Ascending aorta (tissue), 2 donors: ENCODE data around the gene ATXN10. TPM values are rescaled to one million over a fixed set of nuclear protein-coding genes. Genes with fewer than 3 reads are reported as not detected.

Experiments
- DNase-seq, 2 donors: peaks; one replicate each; pipeline ENCODE4 v3.0.0-alpha.2; 2019; ENCODE audit warnings: low spot score in 2 of 2
- H3K27ac ChIP-seq, 2 donors: fragments of 200-600 bp; sonication (generic); one replicate each; pipeline ENCODE4 v1.5.1; 2016 to 2017; ENCODE audit warnings: mild to moderate bottlenecking in 1 of 2
- H3K27me3 ChIP-seq: fragments of 200-600 bp; sonication (generic); one replicate; pipeline ENCODE4 v1.5.1; 2017
- H3K36me3 ChIP-seq, 2 donors: fragments of 200-600 bp; sonication (generic); one replicate each; pipeline ENCODE4 v1.5.1; 2016
- H3K4me1 ChIP-seq, 2 donors: fragments of 200-600 bp; sonication (generic); one replicate each; pipeline ENCODE4 v1.5.1; 2016 to 2017; ENCODE audit warnings: mild to moderate bottlenecking in 1 of 2
- H3K4me3 ChIP-seq, 2 donors: fragments of 200-600 bp; sonication (generic); one replicate each; pipeline ENCODE4 v1.5.1; 2016 to 2017; ENCODE audit warnings: mild to moderate bottlenecking in 1 of 2
- H3K9me3 ChIP-seq, 2 donors: fragments of 200-600 bp; sonication (generic); one replicate each; pipeline ENCODE4 v1.5.1; 2016
- intact Hi-C: fragments of 100-400 bp; cut with DNase I; formaldehyde crosslinking; loops from one replicate; pipeline ENCODE4 v1.15.1; 2023
- total RNA-seq: library from RNA; depleted of rRNA; stranded (reverse); fragments of >200 nt; gene quantifications from one replicate; pipeline ENCODE4 v1.1.0, GENCODE V29; 2016
- TF ChIP-seq, protein P1 (sequence below), 3 experiments: fragments of 200-600 bp in 2 of 3; fragments of 450-650 bp in 1 of 3; sonication (generic) in 2 of 3; IDR thresholded peaks; one replicate each; pipeline ENCODE4 v1.5.1; 2016 to 2019; ENCODE audit warnings: antibody characterized with exemption in 3 of 3, mild to moderate bottlenecking in 1 of 3, moderate library complexity in 1 of 3

Gene ATXN10
- total RNA-seq, 1 donor from 2014 or later, result 82.1 TPM

DNA sequence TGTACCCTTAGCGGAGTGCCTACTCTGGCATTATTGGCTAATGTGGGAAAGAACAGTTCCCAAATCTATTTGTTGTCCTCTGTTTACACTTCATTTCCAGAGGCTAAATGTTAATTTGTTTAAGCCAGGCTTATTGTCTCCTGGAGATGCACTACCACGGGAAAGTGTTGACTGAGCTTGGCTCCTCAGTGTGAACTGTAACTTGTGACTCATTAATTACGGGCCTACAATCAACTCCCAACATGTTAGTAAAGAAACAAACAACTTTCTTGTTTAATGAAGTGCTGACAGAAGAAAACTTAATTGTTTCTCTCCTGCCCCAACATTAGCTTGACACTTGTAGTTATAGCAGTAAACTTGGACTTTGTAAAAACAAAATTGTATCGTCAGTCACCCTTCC, 130.4 kb downstream of the ATXN10 start:
- intact Hi-C loops, result no loop called here
- Histone ChIP-seq H3K27ac (no peak overlapping the region), H3K4me1 (no peaks in the 10 kb centered on the region)

DNA sequence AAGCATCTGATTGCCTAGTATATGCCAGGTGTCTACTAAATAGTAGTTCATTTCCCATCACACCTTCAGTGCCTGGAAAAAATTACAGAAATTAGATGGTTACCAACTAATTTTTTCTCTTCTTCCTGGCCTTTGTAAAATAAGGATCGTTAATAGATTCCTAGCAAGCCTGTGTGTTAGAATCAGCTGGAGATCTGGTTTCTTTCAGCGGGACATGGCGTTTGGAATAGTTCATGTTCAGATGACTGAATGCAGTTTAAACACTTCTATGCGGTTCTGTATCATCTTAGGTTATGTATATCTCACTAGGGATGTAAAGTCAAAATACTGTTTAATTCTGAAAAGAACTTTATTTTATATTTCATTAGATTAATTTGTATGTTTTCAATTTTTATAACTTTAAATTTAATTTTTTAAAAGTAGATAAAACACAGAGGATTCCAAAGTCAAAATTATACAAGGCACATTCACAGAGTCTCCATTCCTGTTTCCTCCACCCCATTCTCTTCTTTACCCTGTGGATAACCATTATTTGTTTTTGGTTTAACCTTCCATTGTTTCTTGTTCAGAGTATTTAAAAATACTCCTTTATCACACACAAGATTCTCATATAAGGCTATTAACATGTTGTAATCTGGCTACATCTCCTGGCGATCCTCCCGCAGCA, 132.8 kb downstream of the ATXN10 start:
- Histone ChIP-seq H3K27me3 (no peaks in the 10 kb centered on the region), H3K9me3 (no peaks in the 10 kb centered on the region), H3K4me3 (no peak overlapping the region), H3K36me3 (peaks cover 0 to 23% of the 10 kb centered on the region in 2 donors), H3K27ac (no peak overlapping the region), H3K4me1 (no peaks in the 10 kb centered on the region)
- TF ChIP-seq, protein P1, sequence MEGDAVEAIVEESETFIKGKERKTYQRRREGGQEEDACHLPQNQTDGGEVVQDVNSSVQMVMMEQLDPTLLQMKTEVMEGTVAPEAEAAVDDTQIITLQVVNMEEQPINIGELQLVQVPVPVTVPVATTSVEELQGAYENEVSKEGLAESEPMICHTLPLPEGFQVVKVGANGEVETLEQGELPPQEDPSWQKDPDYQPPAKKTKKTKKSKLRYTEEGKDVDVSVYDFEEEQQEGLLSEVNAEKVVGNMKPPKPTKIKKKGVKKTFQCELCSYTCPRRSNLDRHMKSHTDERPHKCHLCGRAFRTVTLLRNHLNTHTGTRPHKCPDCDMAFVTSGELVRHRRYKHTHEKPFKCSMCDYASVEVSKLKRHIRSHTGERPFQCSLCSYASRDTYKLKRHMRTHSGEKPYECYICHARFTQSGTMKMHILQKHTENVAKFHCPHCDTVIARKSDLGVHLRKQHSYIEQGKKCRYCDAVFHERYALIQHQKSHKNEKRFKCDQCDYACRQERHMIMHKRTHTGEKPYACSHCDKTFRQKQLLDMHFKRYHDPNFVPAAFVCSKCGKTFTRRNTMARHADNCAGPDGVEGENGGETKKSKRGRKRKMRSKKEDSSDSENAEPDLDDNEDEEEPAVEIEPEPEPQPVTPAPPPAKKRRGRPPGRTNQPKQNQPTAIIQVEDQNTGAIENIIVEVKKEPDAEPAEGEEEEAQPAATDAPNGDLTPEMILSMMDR (IDR thresholded peaks at IDR 0.05), result no peak
- DNase-seq, result no peak
- intact Hi-C loops, result no loop called here

More for the DNA sequence above, 130.4 kb downstream of the ATXN10 start:
- no peaks in the 10 kb centered on the region for H3K27me3 ChIP-seq
- TF ChIP-seq, protein P1 (IDR thresholded peaks at IDR 0.05), result no peak
- no peaks in the 10 kb centered on the region for H3K9me3 ChIP-seq
- no peak for DNase-seq
- peaks cover 0 to 2% of the 10 kb centered on the region in 2 donors for H3K36me3 ChIP-seq
- H3K4me3 ChIP-seq, result no peak overlapping the region

DNA sequence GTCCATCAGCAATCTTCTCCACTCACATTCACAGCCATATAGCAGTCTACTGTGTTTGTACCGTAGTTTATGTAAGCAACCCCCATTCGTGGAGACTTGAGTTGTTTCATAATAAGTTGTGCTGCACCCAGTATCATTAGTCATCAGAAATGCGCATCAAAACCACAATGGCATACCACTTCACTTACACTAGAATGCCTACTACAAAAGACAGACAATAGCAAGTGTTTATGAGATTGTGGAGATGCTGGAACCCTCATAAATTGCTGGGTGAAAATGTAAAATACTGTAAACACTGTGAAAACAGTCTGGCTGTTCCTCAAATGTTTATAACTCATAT, 133.3 kb downstream of the ATXN10 start:
- no peaks in the 10 kb centered on the region for H3K4me1 ChIP-seq
- H3K27me3 ChIP-seq, result no peaks in the 10 kb centered on the region
- intact Hi-C loops, result no loop called here
- H3K9me3 ChIP-seq, result no peaks in the 10 kb centered on the region
- no peak overlapping the region for H3K4me3 ChIP-seq
- TF ChIP-seq, protein P1 (IDR thresholded peaks at IDR 0.05), result no peak
- DNase-seq, result no peak
- peaks cover 0 to 23% of the 10 kb centered on the region in 2 donors for H3K36me3 ChIP-seq
- H3K27ac ChIP-seq, result no peak overlapping the region

DNA sequence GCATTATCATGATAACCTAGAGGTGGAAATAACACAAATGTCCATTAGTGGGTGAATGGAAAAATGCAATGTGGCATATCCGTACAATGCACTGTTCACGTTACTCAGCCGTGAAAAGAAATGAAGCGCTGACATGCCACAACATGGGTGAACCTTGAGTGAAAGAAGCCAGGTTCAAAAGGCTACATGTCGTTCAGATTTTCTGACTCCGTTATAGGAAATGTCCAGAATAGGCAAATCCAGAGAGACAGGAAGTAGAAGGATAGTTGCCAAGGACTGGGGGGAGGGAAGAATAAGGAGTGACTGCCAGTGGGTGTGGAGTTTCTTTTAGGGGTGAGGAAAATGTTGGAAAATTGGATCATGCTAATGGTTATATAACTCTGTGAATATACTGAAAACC, 133.8 kb downstream of the ATXN10 start:
- Histone ChIP-seq H3K4me3 (no peak overlapping the region), H3K27ac (no peak overlapping the region), H3K4me1 (no peaks in the 10 kb centered on the region), H3K36me3 (peaks cover 0 to 23% of the 10 kb centered on the region in 2 donors), H3K27me3 (no peaks in the 10 kb centered on the region), H3K9me3 (no peaks in the 10 kb centered on the region)
- TF ChIP-seq, protein P1 (IDR thresholded peaks at IDR 0.05), result no peak
- intact Hi-C loops, result no loop called here
- no peak for DNase-seq

DNA sequence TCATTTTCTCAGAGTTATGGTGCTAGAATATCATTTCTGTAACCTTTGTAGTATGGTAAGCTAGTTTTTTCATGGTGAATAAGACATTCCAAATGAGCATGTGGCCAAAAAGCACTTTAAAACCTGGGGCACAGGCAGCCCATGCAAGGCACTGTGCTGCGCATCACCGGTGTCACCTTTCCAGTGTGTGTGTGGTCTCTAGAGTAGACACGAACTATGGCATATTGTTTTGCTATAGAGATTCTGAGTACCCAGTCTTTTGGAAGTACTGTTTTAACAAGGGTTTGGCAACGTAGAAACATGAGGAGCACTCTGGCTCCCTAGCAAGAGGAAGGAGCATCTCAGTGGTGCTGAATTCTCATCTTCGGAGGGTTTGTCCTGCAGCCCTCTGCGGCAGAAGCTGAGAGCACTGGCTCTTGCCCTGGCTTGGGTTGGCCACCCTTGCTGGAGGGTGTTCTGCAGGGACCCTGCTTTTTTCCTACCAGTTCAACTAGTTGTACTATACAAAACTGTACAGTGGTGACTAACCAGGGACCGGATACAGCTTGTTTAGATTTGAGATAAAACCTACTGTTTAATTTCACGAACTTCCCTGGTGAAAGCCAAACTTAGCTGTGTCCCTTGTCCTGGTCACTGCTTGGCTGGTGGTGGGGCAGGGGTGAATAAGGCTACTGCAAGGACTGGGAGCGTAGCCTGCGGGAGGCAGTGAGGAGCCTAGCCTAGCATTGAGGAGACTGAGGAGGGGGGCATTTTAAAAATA, 135.7 kb downstream of the ATXN10 start:
- no peak for DNase-seq
- Histone ChIP-seq H3K9me3 (no peaks in the 10 kb centered on the region), H3K4me3 (no peak overlapping the region), H3K27me3 (no peaks in the 10 kb centered on the region), H3K4me1 (no peaks in the 10 kb centered on the region), H3K36me3 (peaks cover 5 to 34% of the 10 kb centered on the region in 2 donors), H3K27ac (no peak overlapping the region)
- TF ChIP-seq, protein P1 (IDR thresholded peaks at IDR 0.05), result no peak
- intact Hi-C loops, result no loop called here
